Measurements from ENCODE around the gene P4HB.
"Not testable (repeated sequence)": the region's sequence is repeated elsewhere in the genome, so short reads cannot be mapped to it uniquely, and the experiment has no call there.

The P4HB gene

DNA sequence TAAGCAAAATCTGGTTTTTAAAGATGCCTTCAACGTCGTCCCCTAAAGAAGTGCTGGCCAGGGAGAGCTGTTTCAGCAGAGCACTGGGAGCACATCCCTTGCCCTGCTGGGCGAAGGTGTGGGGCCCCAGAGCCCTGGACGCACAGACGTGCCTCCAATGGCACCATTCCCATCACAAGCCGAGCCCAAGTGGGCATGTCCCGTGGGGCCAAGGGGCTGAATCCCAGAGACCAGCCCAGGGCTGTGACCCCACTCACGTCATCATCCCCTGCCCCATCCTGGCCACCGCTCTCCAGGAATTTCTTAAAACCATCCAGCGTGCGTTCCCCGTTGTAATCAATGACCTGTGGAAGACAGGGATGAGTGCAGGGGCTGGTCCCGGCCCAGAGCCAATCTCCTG, 15.4 kb downstream of the P4HB start:
- DNase-seq: no peak

DNA sequence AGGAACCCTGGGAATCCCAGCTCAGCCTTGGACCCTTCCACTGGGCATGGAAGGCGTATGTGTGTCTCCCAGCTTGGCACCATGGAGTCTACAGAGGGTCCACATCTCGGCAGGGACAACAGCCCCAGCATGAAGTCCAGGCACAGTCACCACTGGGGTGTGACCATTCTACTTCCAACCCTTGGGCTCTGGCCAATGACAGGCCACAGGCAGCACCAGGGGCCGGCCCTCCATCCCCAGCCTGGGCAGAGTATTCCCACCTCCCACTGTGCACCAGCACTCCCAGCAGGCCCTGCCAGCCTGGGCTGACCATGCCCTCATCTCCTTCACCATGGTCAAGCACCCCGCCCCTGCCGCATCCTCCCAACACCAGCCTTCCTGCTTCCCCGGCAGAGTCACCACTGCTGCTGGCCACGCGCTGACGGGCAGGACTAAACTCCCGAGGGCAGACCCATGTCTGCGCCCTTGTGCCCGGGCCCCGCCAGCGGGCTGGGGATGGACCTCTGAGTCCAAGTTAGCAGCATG, 15.9 kb downstream of the P4HB start:
- DNase-seq: no peak

DNA sequence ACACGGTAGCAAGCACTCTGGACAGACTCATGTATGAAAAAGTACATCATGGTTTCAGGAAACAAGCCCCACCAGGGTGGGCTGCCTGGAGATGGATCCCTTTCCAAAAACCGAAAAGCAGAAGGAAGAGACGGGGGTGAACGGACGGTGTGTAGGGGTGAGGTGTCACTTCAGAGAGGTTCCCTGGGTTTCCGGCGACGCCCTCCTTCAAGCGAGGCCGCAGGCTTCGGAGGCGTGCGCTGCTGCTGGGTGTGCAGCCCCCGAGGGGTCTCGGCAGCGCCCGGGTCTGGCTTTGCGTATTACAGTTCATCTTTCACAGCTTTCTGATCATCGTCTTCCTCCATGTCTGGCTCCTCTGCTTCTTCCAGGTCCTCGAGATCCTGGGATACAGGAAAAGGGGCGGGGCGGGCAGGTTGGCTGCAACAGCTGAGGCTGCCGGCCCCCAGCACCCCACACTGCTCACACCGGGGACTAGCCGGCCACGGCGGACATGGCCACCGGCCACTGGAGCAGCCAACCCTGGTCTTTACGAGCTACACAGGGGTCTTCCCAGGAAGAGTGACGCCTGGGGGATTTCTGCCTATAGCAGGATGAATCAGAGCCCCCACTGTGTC, 16.5 kb downstream of the P4HB start:
- DNase-seq: no peak

DNA sequence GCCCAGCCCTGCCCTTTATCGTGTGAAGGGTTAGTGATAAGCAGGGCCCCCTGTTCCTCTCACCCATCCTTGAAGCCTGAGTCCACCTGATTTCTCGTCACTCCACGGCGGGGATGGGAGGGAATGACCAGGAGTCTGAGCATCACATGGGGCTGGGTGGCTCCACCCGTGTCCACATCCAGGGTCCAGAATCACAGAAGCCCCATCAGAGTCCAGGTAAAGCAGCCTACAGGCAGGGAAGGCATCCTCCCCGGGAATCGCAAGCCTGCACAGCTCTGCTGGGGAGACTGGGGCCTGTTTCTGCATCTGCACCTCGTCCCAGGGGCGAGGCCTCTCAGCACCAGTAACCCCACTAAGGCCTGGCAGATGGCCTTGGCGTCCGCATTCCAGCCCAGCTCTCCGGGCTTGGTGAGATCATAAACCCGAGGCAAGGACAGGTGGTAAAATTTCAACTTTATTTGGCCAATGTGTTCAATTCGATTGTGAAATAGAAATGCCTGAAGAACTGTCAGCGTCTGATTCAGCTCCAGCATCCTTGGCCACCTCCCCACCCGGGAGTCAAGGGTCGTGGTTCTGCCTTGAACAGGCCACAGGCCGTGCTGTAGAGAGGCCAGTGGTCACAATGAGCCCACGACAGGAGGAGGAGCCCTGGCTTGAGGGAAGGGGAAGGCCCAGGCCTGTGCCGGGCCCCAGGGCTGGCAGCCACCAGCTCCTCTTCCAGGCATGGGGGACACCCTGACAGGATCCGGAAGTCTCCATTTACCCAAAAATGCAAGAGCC, 17.4 kb downstream of the P4HB start:
- no peak for DNase-seq

DNA sequence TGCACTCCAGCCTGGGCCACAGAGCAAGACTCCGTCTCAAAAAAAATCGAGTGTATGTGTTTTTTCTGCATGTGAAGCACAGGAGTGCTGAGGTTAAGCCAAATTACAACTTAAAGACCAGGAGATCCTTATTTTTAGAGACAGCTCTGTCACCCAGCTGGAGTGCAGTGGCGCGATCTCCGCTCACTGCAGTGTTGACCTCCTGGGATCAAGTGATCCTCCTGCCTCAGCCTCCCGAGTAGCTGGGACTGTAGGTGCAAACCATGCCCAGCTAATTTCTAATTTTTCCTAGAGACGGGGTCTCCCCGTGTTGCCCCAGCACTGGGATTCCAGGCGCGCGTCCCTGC, 18.0 kb downstream of the P4HB start:
- DNase-seq: no peak

DNA sequence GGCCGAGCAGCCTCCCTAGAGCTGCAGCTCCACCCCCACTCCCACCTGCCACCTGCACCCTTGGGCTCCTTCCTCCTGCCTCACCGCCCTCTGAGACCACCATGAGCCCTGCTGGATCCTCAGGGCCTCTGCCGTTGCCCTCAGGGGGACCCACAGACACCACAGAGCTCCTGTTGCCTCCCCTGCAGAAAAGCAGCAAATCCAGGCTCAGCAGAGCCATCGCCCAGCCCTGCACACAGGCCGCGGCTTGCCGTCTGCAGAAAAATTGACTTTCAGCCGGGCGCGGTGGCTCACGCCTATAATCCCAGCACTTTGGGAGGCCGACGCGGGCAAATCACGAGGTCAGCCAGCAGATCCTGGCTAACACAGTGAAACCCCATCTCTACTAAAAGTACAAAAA, 18.5 kb downstream of the P4HB start:
- DNase-seq: no peak

DNA sequence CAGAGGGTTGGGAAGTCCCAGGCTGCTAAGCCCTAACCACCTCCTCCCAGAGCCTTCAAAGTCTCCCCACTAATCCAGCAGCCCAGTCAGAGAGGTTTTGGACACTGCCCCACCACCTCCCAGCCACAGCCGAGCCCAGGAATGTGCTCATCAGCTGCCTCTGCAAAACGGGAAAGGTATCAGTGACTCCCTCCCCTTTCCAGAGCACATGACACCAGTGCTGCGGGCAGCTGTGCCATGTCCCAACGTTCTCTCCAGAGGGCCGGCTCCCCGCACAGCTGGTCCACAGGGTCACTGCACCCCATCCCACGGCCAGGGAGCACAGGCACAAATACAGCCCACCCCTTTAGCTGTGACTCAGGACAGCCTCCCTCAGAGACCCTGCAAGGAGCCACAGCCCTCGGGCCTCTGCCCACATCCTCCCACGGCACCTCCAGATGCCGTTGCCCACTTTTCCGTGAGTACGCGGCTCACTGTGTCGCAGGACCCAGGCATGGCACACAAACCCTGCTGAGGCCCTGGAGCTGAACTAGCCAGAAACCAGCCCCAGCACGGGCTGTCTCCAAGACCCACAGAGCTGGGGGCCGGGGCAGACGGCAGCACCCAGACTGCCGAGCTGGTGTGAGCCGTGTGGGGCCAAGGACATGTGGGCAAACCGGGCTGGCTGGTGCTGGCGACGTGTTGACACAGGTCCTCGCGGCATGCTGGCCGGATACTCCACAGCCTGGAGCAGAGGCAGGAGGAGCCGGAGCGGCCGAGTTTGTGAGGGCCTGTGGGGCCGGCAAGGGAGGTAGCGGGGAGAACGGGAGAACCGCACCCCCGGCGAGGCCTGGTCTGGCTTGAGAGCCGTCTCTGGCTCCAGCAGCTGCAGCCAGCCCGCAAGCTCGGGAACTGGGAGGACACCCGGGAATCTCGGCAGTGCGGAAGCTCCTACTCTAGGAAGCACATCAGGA, 19.2 kb downstream of the P4HB start:
- DNase-seq: no peak

DNA sequence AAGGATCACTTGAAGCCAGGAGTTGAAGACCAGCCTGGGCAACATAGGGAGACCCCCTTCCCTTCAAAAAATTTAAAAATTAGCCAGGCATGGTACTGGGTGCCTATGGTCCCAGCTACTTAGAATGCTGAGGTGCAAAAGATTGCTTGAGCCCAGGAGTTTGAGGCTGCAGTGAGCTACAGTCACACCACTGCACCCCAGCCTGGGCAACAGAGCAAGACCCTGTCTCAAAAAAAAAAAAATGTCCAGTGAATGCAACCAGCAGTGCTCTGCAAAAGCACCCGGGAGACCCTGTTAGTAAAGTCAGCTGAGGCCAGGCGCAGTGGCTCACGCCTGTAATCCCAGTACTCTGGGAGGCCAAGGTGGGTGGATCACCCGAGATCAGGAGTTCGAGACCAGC, 20.3 kb downstream of the P4HB start:
- not testable (repeated sequence) for DNase-seq

DNA sequence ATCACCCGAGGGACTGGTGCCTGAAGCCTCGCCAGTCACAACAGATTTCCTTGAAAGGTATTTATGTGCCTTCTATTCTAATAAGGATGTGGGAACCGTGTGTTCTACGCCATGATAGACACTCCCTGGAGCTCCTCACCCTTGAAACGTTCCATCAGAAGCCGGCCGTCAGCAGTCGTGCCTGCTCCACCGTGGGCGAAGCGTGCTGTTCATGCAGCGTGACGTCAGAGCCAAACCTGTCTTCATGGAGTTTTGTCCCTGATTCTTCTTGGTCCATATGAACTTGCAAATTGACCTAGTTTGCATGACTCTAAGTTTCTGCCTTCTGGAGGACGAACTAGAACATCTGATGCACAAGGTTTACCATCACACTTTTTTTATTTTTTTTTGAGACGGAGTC, 21.0 kb downstream of the P4HB start:
- DNase-seq: no peak

DNA sequence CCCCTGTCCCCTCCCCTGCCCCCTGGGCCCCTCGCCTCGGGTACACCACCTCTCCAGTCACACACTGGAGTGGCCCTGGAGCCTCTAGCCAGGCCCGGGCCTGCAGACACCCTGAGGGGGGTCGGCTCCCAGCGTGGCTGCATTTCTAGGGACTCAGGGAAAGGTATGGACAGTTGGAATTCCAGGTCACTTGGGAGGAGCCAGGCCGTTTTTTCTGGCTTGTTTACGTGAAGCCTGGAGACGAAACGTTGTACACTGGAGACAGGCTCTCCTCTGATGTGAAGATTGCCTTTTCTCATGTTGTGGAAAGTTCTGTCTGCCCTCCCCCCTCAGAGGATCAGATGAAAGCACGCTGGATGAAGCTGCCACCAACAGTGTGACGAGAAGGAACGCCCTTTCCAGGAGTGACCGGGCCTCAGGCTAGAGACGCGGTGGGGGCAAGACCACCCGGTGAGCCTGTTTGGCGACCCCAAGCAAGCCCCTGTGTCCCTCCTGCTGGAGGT, 21.5 kb downstream of the P4HB start:
- DNase-seq: no peak

DNA sequence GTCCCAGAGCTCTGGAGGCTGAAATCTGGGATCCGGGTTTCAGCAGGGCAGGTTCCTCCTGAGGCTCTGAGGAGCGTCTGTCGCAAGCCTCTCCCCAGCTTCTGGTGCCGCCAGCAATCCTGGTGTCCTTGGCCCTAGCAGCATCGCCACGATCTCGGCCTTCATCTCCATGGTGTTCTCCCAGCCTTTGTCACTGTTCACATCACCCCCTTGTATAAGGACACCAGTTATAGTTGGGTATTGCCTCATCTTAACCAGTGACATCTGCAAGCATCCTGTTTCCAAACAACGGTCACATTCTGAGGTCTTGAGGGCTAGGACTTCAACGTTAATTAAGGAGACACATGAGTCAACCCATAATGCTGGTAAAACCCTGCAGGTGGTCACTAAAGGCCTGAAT, 22.7 kb downstream of the P4HB start:
- DNase-seq: no peak

DNA sequence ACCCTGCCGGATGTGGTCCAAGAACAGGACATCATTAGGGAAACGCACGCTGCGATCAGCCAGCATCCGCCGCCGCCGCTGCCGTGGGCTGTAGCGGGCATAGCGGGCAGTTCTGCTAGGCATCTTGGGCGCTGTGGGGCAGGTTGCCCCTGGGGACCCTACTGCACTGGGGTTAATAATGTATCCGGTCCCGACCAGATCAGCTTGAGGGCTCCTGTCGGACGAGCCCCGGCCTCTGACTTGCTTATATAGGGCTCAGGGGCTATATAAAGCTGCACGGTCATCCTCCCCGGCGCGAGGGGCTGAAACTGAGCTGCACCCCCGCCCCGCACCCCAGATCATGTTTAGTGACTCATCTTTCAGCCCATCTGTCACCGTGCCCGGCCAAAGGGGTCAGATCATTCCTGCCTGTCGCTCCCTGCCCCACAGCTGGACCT, 25.5 kb downstream of the P4HB start, which contains the start of gene PPP1R27:
PPP1R27 (minus strand) TSS at position 220 of the 437 bp plus-strand sequence; CDS start at position 123, 97 bp downstream.
- DNase-seq: no peak

DNA sequence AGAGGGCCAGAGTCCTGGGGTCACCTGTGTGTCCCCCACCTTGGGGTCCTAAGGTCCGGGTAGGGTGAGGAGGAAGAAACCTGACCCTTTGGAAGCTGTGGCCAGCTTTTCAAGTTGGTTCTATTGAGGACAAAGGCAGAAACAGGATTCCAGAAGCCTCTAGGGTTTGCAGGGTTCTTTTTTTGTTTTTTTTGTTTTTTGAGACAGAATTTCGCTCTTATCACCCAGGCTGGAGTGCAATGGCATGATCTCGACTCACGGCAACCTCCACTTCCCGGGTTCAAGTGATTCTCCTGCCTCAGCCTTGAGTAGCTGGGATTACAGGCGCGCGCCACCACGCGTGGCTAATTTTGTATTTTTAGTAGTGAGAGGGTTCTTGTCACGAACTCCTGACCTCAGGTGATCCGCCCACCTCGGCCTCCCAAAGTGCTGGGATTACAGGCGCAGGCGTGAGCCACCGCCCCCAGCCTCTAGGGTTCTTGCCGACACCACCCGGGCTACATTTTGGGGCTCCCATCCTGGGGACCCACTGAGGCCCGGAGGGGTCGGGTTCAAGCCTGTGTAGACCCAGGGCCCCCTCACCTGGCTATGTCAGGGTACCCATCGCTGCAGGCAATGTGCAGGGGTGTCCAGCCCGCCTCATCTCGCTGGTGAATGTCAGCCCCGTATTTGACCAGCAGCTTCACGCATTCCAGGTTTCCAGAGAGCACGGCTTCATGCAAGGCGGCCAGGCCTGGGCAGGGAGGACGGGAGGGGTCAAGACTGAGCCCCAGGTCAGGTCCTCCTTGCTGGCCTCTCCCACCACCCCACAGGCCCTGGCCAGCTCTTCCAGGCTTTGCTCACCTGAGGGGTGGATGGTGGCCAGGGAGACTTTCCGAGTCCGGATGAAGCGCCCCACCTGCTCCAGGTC, 26.2 kb downstream of the P4HB start:
- no peak for DNase-seq

DNA sequence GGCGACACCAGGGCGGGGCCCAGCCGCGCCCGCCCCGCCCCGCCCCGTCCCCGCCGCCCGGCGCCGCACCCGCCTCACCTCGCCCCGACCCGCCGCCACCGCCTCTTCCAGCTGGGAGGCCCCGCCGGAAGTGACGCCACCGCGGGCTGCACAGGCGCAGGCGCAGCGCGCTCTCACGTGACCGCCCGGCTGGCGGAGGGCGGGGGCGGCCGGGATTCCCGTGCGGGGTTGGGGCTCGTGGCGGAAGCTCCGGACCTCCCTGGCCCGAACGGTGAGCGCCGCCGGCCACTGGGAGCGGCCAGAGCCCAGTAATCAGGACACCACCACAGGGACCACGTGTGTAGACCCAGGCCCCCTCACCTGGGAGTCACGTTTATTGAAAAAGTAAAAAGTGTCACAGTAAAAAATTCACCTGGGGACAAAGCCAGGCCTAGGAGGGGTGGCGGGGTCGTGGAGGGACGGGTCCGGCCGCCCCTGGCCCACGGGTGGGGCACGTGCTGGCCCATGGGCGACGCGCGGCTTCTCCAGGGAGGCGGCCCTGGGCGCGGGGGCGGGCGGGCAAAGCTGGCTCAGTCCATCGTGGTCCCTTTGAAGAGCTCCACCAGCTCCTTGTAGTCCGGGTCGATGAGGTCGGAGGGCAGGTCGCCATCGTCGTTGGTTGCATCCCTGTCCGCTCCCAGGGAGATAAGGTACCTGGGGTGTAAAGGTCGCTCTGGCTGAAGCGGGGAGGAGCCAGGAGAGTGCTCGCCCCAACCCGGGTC, 27.0 kb downstream of the P4HB start, which contains the start of gene MCRIP1:
MCRIP1 (minus strand) TSS at position 132 of the 761 bp plus-strand sequence. CDS start 8,785 bp downstream, outside the sequence.
- DNase-seq: peak; percentile 98

DNA sequence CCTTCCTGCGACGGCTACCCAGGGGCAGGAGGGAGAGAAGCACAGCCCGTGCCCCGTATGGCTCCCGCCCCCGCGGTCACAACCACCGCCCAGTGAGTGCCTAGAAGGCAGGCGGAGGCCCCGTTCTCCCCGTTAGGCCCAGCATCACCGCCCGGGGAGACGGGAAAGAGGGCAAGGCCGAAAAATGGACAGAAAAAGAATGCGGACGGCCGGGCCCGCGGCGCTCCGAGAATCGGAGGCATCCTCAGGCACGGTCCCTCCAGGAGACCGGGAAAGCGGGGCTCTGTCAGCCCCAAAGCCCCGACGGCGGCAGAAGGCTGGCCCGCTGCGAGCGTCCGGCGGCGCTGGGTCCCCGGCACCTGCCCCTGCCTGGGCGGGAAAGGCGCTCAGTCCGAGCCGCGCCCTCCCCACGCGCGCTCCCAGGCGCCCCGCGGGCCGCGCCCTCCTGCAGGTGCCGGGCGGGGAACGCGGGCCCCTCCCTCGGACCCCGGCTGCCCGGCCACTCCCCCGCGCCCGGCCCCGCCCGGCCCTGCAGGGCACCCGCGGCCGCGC, 27.7 kb downstream of the P4HB start:
- DNase-seq: peak; percentile 80

DNA sequence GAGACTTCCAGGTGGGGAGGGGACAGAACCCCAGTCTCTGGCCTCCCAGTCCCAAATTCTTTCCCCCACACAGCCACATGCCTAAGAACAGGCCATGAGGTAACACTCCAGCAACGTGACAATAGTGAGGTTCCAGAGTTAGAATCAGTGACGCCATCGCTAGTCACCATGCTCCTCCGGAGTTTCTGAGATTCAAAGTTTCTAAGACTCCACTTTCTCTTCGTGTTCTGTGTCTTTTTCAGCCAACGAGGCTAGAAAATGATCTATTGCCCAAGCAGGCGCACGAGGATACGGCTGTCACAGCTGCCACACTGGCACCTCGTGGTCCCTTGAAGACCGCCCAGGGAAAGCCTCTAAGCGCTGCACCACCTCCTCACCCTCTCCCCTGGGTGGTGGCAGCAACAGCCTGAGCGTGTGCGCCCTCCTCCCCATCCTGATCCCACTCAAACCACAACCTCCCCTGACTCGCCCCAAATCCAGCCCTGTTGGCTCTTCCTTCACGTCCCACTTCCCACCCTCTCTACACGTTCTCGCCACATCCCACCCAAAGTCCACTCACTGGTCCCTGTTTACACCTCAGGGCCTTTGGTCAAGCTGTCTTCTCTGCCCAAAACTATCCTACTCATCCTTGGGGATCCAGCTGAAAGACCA, 28.3 kb downstream of the P4HB start:
- peak; percentile 80 for DNase-seq

DNA sequence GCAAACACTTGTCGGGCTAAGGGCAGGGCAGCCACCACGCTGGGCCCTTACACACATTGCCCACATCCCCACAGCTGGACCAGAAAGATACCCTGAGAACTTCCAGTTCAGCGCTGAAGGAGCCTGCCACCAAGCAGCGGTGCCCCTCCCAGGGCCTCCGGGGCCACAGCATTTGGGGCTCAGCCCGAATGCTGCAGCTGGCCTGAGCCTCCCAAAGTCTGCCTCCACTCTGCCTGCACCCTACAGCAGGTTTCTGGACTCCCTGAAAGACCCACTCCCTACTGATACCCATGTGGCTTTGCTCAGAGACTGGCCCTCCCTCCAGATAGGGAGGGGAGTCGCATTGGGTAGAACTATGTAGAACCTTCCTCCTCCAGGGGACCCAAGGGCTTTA, 28.8 kb downstream of the P4HB start:
- no peak for DNase-seq

DNA sequence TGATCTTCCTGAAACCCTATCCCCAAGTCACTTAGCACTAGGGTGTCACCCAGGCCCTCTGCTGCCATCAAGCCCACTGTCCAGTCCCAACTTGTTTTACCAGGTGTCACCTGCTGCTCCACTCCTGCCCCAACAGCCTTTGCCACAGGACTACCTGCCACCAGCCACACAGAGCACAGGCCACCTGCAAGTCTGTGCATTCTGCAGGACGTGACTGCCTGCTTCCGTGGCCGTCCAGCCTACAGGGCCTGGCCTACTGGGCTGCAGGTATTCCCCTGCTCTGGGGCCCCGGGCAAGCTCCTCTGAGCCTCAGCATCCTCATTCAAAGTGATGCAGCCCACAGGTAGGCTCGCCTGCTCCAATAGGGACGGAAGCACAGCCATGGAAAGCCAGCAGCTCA, 30.5 kb downstream of the P4HB start:
- no peak for DNase-seq

DNA sequence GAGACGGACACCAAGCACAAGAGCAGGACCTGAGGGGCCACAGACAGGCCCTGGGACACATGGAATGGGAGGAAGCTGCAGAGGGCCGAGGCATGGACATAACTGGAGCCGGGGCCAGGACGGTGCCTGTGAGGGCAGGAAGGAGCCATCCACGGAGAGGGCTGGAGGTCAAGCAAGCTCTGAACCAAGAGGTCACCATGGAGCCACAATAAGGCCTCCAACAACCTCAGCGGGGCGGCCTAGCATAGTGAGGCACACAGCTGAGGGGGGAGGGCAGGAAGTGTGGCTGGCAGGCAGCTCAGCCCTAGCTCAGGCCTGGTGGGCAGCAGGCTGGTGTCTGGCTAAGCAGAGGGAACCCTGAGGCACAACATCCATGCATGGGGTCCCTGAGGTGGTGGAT, 31.7 kb downstream of the P4HB start:
- DNase-seq: no peak

DNA sequence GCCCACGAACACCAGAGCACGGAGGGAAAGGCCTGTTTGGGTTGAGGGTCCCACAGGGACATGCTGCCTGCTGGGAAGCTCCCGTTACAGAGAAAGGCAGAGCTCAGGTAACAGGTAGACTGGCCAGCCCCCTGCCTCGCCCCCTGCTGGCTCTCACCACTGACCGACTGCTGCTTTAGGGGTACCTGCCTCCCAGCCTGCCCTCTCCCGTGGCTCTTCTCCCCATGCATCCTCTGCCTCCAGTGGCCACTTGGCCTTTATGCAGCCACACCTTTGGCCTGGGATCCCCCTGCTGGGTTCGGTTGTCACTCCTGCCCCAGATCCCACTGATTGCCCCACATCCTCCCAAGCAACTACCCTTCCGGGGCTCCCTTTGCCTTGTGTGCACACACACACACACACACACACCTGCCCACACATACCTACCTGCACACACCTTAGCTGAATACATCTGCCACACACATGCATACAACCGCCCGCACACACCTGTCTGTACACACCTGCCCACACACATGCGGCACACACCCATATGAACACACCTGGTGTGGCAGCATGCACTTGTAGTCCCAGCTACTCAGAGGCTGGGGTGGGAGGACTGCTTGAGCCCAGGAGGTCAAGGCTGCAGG, 34.4 kb downstream of the P4HB start:
- DNase-seq: no peak

Measured in activated effector memory CD4-positive, alpha-beta T cell treated with anti-CD3 and anti-CD28 coated beads, Interleukin-2, amount 50 U/mL, for 16 hours (primary cell).